GM06990 (cell line): ENCODE results near the gene ATP9A.

ENCODE experiments used
- DNase-seq: peaks from one replicate; pipeline ENCODE4 v3.0.0-alpha.2; 2011; ENCODE audit not compliant: insufficient read length; ENCODE audit errors: extremely low read depth
- H3K27me3 ChIP-seq: replicated peaks from 2 replicates; pipeline ENCODE4 v1.6.0; 2011; ENCODE audit warnings: low read length; ENCODE audit not compliant: control insufficient read depth, insufficient read depth
- H3K36me3 ChIP-seq: 2 replicates; pipeline ENCODE4 v1.5.1; 2011; ENCODE audit warnings: low read length; ENCODE audit not compliant: control insufficient read depth, insufficient read depth
- H3K4me3 ChIP-seq: replicated peaks from 2 replicates; pipeline ENCODE4 v1.5.1; 2011; ENCODE audit warnings: low read depth, mild to moderate bottlenecking, control low read depth, low read length
- CTCF ChIP-seq: IDR thresholded peaks from 2 replicates; pipeline ENCODE4 v1.5.1; 2011; ENCODE audit warnings: low read length, control low read depth, mild to moderate bottlenecking, inconsistent platforms; ENCODE audit not compliant: insufficient read depth, poor library complexity, severe bottlenecking

Gene ATP9A

GRCh38 chr20:51802170-51802751 is 34.1 kb upstream of the ATP9A start, which contains the start of gene SALL4:
TSS of gene SALL4 (minus strand) at chr20:51802521. CDS start at chr20:51802408, 113 bp downstream.
- H3K4me3 ChIP-seq = no peak within 1 kb of the TSS
- H3K27me3 ChIP-seq = peaks cover 2% of the 10 kb centered on the region; the same call in 1 of the 2 replicates
- TF ChIP-seq CTCF = no peak
- H3K36me3 ChIP-seq = no peaks in the 10 kb centered on the region
- DNase-seq = no peak

DNA sequence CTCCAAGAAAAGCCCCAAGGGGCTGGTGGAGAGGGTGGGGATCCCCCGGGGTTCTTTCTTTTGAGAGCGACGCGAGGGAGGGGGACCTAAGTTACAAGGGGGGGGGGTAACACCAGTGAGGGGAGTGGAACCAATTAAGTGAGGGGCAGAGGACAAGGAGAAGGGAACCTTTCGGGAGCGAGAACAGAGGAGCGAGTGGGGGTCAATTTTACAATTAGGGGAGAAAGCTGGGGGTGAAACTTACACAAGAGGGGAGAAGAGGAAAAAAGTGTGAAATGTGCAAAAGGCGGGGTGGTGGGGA is 33.6 kb upstream of the ATP9A start:
- TF ChIP-seq CTCF = no peak

DNA sequence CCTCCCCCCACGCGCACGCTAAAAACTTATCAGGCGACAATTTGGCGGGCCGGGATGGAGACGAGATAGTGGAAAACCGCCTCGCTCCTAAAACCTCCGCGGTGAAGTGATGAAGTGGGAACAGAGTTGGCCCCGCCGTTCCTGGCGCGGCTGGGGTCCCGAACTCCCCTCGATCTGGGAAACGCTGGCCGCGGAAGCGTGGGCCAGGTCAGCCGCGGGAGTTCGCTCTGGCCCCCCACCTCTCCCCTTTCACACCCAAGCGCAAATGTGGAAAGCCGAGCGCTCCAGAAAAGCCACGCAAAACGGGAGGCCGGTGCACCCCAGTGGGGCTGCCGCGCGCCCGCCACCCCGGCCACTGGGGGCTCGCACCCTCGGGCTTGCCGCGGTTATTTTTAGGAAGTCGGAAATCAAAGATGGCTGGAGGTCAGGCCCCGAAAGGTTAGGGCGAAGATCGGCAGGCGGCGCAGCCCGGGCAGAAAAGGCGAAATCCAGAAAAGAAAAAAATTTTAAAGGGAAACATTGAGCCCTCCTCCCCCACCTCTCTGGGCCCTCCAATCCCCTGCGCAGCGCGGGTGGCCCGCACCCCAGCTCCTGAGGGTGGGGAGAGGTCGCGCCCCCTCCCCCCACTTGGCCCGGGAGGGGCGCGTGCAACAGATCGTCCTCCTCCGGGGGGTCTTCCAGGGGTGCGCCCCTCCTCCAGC is 33.1 kb upstream of the ATP9A start:
- Histone ChIP-seq H3K27me3 (peaks cover 2% of the 10 kb centered on the region), H3K4me3 (no peak overlapping the region), H3K36me3 (no peaks in the 10 kb centered on the region)
- DNase-seq = no peak
- no peak for TF ChIP-seq CTCF

More for the DNA sequence above, 33.6 kb upstream of the ATP9A start:
- DNase-seq = no peak
- H3K36me3 ChIP-seq = no peaks in the 10 kb centered on the region
- H3K4me3 ChIP-seq = no peak overlapping the region
- peaks cover 2% of the 10 kb centered on the region; the same call in 1 of the 2 replicates for H3K27me3 ChIP-seq

- H3K4me3 ChIP-seq = no peak overlapping the region
- H3K27me3 ChIP-seq = peaks cover 2% of the 10 kb centered on the region
- no peaks in the 10 kb centered on the region for H3K36me3 ChIP-seq
- DNase-seq = no peak
- TF ChIP-seq CTCF = no peak
These were observed 32.6 kb upstream of the ATP9A start for GRCh38 chr20:51800872-51801121.

DNA sequence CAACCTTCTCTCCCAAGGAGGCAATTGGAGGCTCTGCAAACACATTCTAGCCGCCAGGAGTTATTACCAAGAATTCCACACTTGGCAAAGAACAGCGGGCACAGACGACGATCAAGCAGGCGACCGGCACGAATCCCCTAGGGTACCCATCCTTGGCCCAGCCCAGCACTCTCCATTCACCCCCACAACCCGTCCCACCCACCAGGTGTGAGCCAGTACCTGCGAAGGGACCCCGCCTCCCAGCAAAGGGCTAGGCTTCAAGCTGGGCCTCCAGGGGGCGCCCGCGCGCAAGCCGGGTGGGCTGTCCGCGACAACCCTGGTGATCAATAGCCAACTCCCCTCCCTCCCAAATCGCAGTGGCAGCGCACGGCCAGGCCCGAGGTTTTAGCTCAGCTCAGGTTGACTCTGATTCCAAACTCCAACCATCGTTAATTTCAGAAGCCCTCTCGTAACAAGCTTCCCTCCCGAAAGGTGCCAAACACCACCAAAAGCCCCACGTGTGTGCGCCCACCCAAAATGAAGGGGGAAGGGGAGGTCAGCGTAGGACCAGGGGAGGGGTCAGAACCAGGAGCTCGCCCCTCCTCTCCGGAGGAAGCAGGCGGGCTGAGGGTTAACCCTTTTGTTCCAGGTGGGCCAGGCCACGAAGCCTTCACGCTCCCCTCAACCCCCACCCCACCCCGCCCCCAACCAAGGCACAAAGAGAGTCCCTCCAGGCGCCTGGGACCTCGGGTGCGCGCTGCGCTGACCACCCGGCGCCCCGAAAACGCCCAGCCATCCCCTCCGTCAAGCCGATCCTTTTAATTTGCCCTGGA is 32.1 kb upstream of the ATP9A start:
- Histone ChIP-seq H3K27me3 (peaks cover 2% of the 10 kb centered on the region), H3K4me3 (no peak overlapping the region), H3K36me3 (no peaks in the 10 kb centered on the region)
- peak; percentile 96 for TF ChIP-seq CTCF
- DNase-seq = peak; percentile 66
